NCI-H82 (cell line): ENCODE results near the gene SCIN.
"Not testable (repeated sequence)": the region's sequence is repeated elsewhere in the genome, so short reads cannot be mapped to it uniquely, and the experiment has no call there.

Source experiments
- DNase-seq: peaks from one replicate; lab custom pipeline; 2025; lab: John Stamatoyannopoulos, UW

The SCIN gene

GRCh38 chr7:12648704-12649261, 78.3 kb downstream of the SCIN start:
- no peak for DNase-seq

- DNase-seq = no peak
Measured at GRCh38 chr7:12649348-12649747, 78.8 kb downstream of the SCIN start.

DNA sequence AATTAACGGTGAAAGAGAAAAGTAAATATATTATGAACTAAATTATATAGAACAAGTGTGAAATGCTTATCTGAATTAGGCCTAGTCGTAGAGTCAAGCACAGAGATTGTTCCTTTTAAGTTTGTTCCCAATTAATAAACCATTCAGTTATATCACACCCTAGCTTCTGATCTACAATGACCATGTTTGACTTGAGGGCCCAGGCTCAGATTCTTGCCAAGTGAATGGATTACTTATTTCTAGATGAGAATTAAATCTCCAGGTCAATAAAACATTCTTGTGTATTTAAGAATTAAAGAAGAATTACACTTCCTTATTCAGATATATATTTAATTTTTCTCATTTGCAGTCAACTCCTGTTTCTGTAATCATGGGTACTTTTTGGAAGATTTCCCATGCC, 79.6 kb downstream of the SCIN start:
- no peak for DNase-seq

DNA sequence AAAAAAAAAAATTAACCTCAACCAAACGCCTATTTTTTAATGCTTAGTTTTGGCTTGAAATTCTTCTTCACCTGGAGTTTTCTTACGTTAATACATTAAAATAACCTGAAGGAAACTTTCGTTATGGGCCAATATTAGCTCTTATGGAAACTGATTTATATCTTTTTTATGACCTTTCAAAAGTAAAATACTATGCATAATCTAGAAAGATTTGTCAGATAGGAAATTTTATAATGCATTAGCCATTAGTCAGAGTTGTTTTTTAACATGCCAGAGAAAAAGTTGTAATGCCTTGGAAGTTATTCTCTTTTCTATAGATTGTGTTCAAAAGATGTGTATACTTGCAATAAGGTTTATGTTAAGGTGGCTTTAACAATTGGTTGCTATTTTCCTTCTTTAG, 82.6 kb downstream of the SCIN start:
- DNase-seq = no peak

GRCh38 chr7:12653518-12653917, 83.0 kb downstream of the SCIN start:
- DNase-seq = no peak

DNA sequence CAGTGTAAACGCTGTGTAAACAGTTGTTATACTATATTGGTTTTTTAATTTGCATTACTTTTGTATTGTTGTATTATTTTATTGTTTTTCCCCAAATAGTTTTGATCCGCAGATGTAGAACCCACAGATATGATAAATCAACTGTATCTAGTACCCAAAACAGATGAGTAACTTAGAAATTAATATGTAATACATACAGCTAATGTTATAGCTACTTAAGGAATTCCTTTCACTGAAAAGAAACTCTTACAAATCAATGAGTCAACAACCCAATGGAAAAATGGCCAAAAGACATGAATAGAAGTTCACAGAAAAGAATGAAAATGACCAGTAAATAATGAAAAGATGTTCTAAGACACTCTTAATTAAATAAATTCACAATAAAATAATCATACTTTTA, 84.6 kb downstream of the SCIN start:
- DNase-seq = no peak

- not testable (repeated sequence) for DNase-seq
Measured at GRCh38 chr7:12660423-12660822, 89.9 kb downstream of the SCIN start.

DNA sequence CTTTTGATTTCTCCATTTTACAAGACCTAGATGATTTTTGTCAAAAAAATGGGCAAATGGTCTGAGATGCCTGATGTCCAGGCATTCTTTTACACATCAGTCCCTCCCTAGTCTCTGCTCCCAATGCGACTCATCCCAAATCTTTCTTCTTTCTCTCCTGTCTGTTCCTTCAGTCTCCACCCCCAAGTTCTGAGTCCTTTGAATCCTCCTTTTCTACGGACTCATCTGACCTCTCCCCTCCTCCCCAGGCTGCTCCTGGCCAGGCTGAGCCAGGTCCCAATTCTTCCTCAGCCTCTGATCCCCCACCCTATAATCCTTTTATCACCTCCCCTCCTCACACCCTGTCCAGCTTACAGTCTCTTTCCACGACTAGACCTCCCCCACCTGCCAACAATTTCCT, 90.5 kb downstream of the SCIN start:
- peak; percentile 57 for DNase-seq

DNA sequence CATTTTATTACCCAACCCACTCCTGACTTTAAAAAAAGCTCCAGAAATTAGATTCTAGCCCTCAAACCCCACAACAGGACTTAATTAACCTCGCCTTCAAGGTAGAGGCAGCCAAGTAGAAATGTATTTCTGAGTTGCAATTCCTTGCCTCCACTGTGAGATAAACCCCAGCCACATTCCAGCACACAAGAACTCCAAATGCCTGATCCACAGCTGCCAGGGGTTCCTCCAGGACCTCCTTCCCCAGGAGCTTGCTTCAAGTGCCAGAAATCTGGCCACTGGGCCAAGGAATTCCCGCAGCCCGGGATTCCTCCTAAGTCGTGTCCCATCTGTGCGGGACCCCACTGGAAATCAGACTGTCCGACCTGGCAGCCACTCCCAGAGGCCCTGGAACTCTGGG, 91.1 kb downstream of the SCIN start:
- no peak for DNase-seq

GRCh38 chr7:12670000-12670729, 99.6 kb downstream of the SCIN start:
- DNase-seq = no peak

DNA sequence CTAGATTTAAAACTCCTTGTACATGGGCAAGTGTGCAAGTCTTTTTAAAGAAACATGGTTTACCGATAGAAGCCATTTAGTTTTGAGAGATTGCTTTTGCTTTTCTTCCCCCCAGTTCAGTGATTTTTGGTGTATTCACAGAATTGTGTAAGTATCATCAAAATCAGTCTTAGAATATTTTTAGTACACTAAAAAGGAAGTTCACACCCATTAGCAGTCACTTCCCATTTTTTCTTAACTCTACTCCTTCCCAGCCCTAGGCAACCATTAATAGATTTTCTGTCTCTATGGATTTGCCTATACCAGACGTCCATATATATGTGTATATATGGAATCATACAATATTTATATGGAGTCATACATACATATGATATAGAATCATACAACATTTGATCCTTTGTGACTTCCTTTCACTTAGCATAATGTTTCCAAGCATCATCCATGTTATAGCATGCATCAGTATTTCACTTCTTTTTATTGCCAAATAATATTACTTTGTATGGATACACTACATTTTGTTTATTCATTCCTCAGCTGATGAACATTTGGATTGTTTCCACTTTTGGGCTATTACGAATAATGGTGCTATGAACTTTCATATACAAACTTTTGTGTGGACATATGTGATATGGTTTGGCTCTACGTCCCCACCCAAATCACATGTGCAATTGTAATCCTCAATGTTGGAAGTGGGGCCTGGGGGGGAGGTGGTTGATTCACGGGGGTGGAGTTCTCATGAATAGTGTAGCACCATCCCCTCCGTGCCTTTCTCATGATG, 100.4 kb downstream of the SCIN start:
- no peak for DNase-seq

GRCh38 chr7:12673436-12673835, 102.9 kb downstream of the SCIN start:
- DNase-seq = not testable (repeated sequence)

DNA sequence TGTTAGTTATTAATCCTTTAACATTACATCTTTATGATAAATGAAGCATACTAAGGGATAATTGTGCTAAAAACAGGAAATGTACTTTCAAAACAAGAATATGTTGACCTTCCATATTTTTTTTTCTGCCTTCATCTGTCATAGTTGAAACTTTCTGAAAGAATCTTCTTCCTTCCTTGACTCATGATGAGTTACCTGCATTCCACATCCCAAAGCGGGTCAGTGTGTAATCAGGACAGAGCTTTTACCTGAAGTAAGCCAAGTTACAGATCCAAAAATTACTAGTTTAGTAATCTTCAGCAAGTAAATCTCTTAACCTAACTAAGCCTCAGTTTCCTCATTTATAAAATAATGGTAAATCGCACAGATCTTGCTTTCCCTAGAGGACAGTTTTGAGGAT, 103.5 kb downstream of the SCIN start:
- DNase-seq = no peak

- DNase-seq = peak; percentile 52
Measured at GRCh38 chr7:12674861-12675260, 104.3 kb downstream of the SCIN start.

DNA sequence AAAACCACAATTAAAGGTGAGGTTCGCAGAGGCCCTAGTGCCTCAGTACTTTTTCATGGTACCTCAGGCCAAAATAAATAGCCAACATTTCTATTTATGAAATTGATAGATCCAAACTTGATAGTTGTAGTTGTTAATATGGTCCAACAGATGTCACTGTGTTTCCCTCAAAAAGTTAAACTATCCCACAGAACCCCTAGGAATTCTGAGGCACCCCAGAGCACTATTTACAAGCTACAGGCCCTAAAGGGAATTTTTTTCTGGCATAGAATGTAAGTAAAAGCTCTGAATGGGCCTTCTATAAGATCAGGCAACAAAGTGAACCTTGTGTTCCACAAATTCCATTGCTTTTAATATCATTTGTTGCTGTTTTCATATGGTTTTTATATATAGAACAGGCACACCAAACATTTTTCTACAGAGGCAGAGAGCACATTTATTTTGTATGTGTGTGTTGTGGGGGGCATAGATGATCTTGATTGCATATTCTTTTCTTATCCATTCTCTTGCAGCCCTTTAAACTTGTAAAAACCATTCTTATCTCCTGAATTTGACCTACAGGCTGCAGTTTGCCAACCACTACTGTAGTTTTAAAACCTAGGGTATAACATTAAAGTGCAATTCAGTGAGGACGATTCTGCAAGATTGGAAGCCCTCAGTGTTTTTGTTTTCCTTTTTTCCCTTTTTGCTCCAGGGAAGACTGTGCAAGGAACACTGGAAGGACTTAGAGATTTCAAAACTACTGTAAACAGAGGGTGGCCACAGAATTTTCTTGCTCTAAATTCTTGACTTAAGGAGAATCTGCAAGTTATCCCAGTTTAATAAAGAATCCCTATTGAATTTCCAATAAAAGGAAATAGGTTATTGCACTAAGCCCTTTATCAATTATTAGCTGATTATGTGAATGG, 113.4 kb downstream of the SCIN start:
- DNase-seq = peak; percentile 9

DNA sequence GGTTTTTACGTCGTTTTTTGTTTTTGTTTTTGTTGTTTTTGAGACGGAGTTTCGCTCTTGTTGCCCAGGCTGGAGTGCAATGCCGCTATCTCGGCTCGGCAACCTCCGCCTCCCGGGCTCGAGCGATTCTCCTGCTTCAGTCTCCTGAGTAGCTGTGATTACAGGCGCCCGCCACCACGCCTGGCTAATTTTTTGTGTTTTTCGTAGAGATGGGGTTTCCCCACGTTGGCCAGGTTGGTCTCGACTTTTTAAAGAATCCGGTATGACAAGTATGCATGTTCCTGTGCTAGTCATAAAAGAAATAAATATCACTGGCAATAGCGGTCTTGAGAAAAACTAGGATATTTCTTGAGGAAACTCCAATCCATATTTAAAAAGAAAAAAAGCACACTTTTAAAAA, 114.2 kb downstream of the SCIN start:
- no peak for DNase-seq

GRCh38 chr7:12685550-12685949, 115.0 kb downstream of the SCIN start:
- peak; percentile 24 for DNase-seq

- peak; percentile 76 for DNase-seq
Measured at GRCh38 chr7:12686234-12686890, 115.8 kb downstream of the SCIN start.

- peak; percentile 100 for DNase-seq
Measured at GRCh38 chr7:12686891-12687717, 116.6 kb downstream of the SCIN start, which contains the start of gene ARL4A. TSS of gene ARL4A (plus strand) at chr7:12687633. CDS start at chr7:12688255, 622 bp downstream.

DNA sequence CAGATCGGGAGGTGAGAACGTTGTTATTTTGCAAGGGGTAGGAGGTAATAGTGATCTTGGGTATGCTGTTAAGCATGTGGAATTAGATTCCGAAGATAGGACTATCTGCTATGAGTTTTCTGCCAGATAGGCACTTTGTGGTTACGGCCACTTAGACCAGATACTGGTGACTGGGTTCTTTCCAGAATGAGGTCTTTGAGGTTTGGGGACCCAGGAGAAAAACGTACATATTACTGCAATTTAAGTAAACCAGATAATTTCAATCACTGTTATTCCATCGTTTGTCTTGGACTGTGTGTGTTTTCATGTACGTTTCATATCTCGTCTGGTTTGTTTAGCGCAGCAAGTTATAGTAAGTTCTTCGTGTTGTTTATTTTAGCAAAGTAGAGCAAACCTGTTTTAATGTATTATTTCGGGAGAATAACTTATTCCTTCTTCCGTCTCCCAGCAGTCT, 117.2 kb downstream of the SCIN start:
- no peak for DNase-seq
